NB4 (cell line): Measurements from ENCODE around the gene LTB4R2.

Experiments used
- CTCF ChIP-seq: IDR thresholded peaks from one replicate; pipeline ENCODE4 v1.5.1; 2012; ENCODE audit warnings: low read depth, low read length
- MAX ChIP-seq: IDR thresholded peaks from 2 replicates; pipeline ENCODE4 v1.6.1; 2011; ENCODE audit warnings: low read depth, low read length
- MYC ChIP-seq: IDR thresholded peaks from 2 replicates; pipeline ENCODE4 v1.6.1; 2011; ENCODE audit warnings: low read depth, low read length
- POLR2A ChIP-seq: IDR thresholded peaks from 2 replicates; pipeline ENCODE4 v1.6.1; 2011; ENCODE audit warnings: mild to moderate bottlenecking; ENCODE audit not compliant: insufficient read length; ENCODE audit errors: extremely low read depth

GRCh38 chr14:24325963-24326362 lies 16.0 kb downstream of the LTB4R2 start:
- no peak for TF ChIP-seq CTCF
- no peak for TF ChIP-seq POLR2A
- no peak for TF ChIP-seq MYC
- no peak for TF ChIP-seq MAX
